Fibroblast of lung (primary cell): ENCODE data around the gene C17orf78. TPM values are rescaled to one million over a fixed set of nuclear protein-coding genes. Genes with fewer than 3 reads are reported as not detected.

Experiments
- DNase-seq, 2 donors: peaks; one replicate each; pipeline versions ENCODE4 v3.0.0 to v3.0.0-alpha.2; 2010; ENCODE audit warnings: low read depth in 2 of 2
- H2AFZ ChIP-seq: 2 replicates; pipeline ENCODE4 v1.5.1; 2012; ENCODE audit warnings: low read length, control low read depth, inconsistent platforms
- H3K27ac ChIP-seq: 2 replicates; pipeline ENCODE4 v1.5.1; 2011; ENCODE audit warnings: low read length, control low read depth; ENCODE audit not compliant: insufficient read depth
- H3K27me3 ChIP-seq: 2 replicates; pipeline ENCODE4 v1.5.1; 2011; ENCODE audit warnings: mild to moderate bottlenecking, low read length; ENCODE audit not compliant: control insufficient read depth, insufficient read depth
- H3K36me3 ChIP-seq: 2 replicates; pipeline ENCODE4 v1.5.1; 2011; ENCODE audit warnings: low read length; ENCODE audit not compliant: control insufficient read depth, insufficient read depth
- H3K4me1 ChIP-seq: 2 replicates; pipeline ENCODE4 v1.5.1; 2011; ENCODE audit warnings: low read length; ENCODE audit not compliant: control insufficient read depth, insufficient read depth; ENCODE audit errors: extremely low read depth
- H3K4me2 ChIP-seq: 2 replicates; pipeline ENCODE4 v1.5.1; 2011; ENCODE audit warnings: low read length, control low read depth; ENCODE audit not compliant: insufficient read depth; ENCODE audit errors: extremely low read depth
- H3K4me3 ChIP-seq, 4 experiments: fragments of 200-600 bp in 1 of 4; sonication (generic) in 1 of 4; replicated peaks in 1 of 4; 2 replicates each; pipeline ENCODE4 v1.5.1; 2011 to 2016; ENCODE audit warnings: low read length in 4 of 4, low read depth in 3 of 4, mild to moderate bottlenecking in 3 of 4, control low read depth in 2 of 4, inconsistent platforms in 1 of 4, mixed read lengths in 1 of 4; ENCODE audit not compliant: insufficient read depth in 1 of 4; ENCODE audit errors: control extremely low read depth in 1 of 4
- H3K79me2 ChIP-seq: 2 replicates; pipeline ENCODE4 v1.5.1; 2012; ENCODE audit warnings: mild to moderate bottlenecking, low read length, inconsistent platforms; ENCODE audit not compliant: control insufficient read depth, insufficient read depth
- H3K9ac ChIP-seq: 2 replicates; pipeline ENCODE4 v1.5.1; 2011; ENCODE audit warnings: mild to moderate bottlenecking, low read length, control low read depth; ENCODE audit not compliant: insufficient read depth
- H3K9me3 ChIP-seq: 2 replicates; pipeline ENCODE4 v1.5.1; 2012; ENCODE audit warnings: low read depth, low read length; ENCODE audit not compliant: control insufficient read depth, insufficient read depth
- H4K20me1 ChIP-seq: 2 replicates; pipeline ENCODE4 v1.5.1; 2011; ENCODE audit warnings: low read length; ENCODE audit not compliant: control insufficient read depth, insufficient read depth; ENCODE audit errors: extremely low read depth
- CTCF ChIP-seq, 2 donors: IDR thresholded peaks in 1 of 2; conservative IDR thresholded peaks in 1 of 2; 1 replicate in 1 of 2; 2 replicates in 1 of 2; pipeline ENCODE4 v1.5.1; 2011 to 2012; ENCODE audit warnings: low read length in 2 of 2, control low read depth in 1 of 2, inconsistent platforms in 1 of 2, low read depth in 1 of 2, mild to moderate bottlenecking in 1 of 2
- EZH2 ChIP-seq: IDR thresholded peaks from 2 replicates; pipeline ENCODE4 v1.5.1; 2012; ENCODE audit warnings: low read length, control low read depth, mild to moderate bottlenecking; ENCODE audit errors: missing control alignments
- polyA plus RNA-seq, 2 donors: library from polyadenylated mRNA; depleted of rRNA in 1 of 2; stranded (reverse) in 1 of 2; unstranded in 1 of 2; fragments of >200 nt; gene quantifications; 2 replicates each; pipeline ENCODE4 v1.2.1, GENCODE V29; 2011 to 2012; ENCODE audit warnings: missing spikeins in 1 of 2
- total RNA-seq: library from RNA; depleted of rRNA; stranded (reverse); fragments of >200 nt; gene quantifications from 2 replicates; pipeline ENCODE4 v1.2.1, GENCODE V29; 2014

Gene C17orf78
- total and polyA plus RNA-seq, 2 donors (not counting 1 experiment from before 2014, with no cell fraction given) = not detected

GRCh38 chr17:37339321-37339720, 36.5 kb upstream of the C17orf78 start:
- Histone ChIP-seq H3K27ac (no peak overlapping the region), H3K36me3 (peaks cover 1% of the 10 kb centered on the region), H3K4me1 (no peaks in the 10 kb centered on the region), H3K9ac (no peak overlapping the region), H3K79me2 (peaks cover 4% of the 10 kb centered on the region), H3K9me3 (no peaks in the 10 kb centered on the region), H4K20me1 (no peaks in the 10 kb centered on the region), H3K27me3 (no peaks in the 10 kb centered on the region), H3K4me2 (no peak overlapping the region), H2AFZ (no peak overlapping the region), H3K4me3 (no peak overlapping the region)
- TF ChIP-seq EZH2 = no peak
- no peak for DNase-seq

- peaks cover 13% of the 10 kb centered on the region for H3K79me2 ChIP-seq
These were observed 35.0 kb upstream of the C17orf78 start for GRCh38 chr17:37340804-37341203.

GRCh38 chr17:37342589-37342988, 33.2 kb upstream of the C17orf78 start:
- H3K4me2 ChIP-seq = no peak overlapping the region
- no peaks in the 10 kb centered on the region for H4K20me1 ChIP-seq
- no peak overlapping the region for H3K4me3 ChIP-seq
- no peaks in the 10 kb centered on the region for H3K4me1 ChIP-seq
- H2AFZ ChIP-seq = no peak overlapping the region
- H3K36me3 ChIP-seq = peaks cover 1% of the 10 kb centered on the region
- no peak overlapping the region for H3K27ac ChIP-seq
- peaks cover 13% of the 10 kb centered on the region for H3K79me2 ChIP-seq
- no peak overlapping the region for H3K9ac ChIP-seq
- H3K9me3 ChIP-seq = no peaks in the 10 kb centered on the region
- TF ChIP-seq CTCF (conservative IDR thresholded peaks at IDR 0.05 in 1 of 2, IDR thresholded peaks at IDR 0.05 in 1 of 2; ENCODE audit: low read depth in 1 of 2, low read length in 2 of 2) = no peak
- TF ChIP-seq EZH2 = no peak
- no peak for DNase-seq
- H3K27me3 ChIP-seq = no peaks in the 10 kb centered on the region

More at GRCh38 chr17:37340804-37341203, 35.0 kb upstream of the C17orf78 start:
- Histone ChIP-seq H3K9me3 (no peaks in the 10 kb centered on the region), H3K4me1 (no peaks in the 10 kb centered on the region), H3K9ac (no peak overlapping the region), H3K4me3 (no peak overlapping the region), H3K4me2 (no peak overlapping the region), H4K20me1 (no peaks in the 10 kb centered on the region), H3K27me3 (no peaks in the 10 kb centered on the region), H3K36me3 (peaks cover 1% of the 10 kb centered on the region), H3K27ac (no peak overlapping the region), H2AFZ (no peak overlapping the region)
- TF ChIP-seq CTCF (conservative IDR thresholded peaks at IDR 0.05 in 1 of 2, IDR thresholded peaks at IDR 0.05 in 1 of 2; ENCODE audit: low read depth in 1 of 2, low read length in 2 of 2) = no peak
- no peak for TF ChIP-seq EZH2
- DNase-seq = no peak
